ENCODE data around the gene BRD9. TPM values are rescaled to one million over a fixed set of nuclear protein-coding genes. Genes with fewer than 3 reads are reported as not detected.
"Not testable (repeated sequence)": the region's sequence is repeated elsewhere in the genome, so short reads cannot be mapped to it uniquely, and the experiment has no call there.

The BRD9 gene
- total RNA-seq, 2 experiments from 2014 or later: 54.1 to 57.9 TPM

- POLR2A ChIA-PET, CTCF ChIA-PET: not testable (repeated sequence)
These were observed 56.5 kb downstream of the BRD9 start for GRCh38 chr5:835933-836612.

GRCh38 chr5:834013-834412, 58.6 kb downstream of the BRD9 start:
- POLR2A ChIA-PET, CTCF ChIA-PET: not testable (repeated sequence)

GRCh38 chr5:828194-828593, 64.4 kb downstream of the BRD9 start:
- POLR2A ChIA-PET, CTCF ChIA-PET: not testable (repeated sequence)

DNA sequence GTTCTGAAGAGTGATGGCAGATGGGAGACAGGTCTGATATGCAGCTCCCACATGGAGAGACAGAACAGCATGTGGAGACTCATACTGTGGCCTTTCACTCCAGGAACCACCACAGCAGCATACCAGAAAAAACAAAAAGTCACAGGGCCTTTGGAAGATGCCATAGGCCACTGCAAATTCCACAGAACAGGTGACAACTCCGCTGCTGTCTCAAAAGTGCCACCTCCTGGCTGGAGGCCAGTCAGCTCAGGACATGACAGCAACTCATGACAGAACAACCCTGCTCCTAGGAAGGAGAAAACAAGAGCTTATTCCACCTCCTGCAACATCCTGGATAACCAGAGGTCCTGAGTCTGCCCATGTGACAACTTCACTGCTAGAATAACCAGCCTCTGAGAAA, 67.1 kb downstream of the BRD9 start:
- POLR2A ChIA-PET, CTCF ChIA-PET: not testable (repeated sequence)

- ChIA-PET POLR2A (no interaction called here), CTCF (no interaction called here)
These were observed 71.1 kb downstream of the BRD9 start for GRCh38 chr5:821504-821903.

- POLR2A ChIA-PET: no interaction called here
These were observed 72.4 kb downstream of the BRD9 start for GRCh38 chr5:820245-820644.

GRCh38 chr5:819078-819477, 73.5 kb downstream of the BRD9 start:
- ChIA-PET POLR2A (no interaction called here), CTCF (no interaction called here)

More at GRCh38 chr5:820245-820644, 72.4 kb downstream of the BRD9 start:
- CTCF ChIA-PET: no interaction called here

DNA sequence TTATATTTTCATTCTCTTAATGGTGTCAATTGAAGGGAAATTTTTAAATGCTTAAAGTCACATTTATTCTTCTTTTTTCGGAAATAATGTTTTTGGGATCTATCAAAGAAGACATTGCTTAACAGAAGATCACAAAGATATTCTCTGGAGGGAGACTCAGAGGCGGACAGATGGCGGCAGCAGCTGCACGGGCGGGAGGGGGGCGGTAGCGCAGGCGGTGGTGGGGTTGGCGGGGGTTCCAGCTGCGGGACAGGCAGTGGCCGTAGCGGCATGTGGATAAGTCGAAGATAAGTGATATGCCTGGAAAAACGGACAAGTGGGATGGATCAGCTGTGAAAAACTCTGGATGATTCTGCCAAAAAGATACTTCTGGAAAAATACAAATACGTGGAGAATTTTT, 76.4 kb downstream of the BRD9 start:
- POLR2A ChIA-PET: no interaction called here
- CTCF ChIA-PET: no interaction called here

DNA sequence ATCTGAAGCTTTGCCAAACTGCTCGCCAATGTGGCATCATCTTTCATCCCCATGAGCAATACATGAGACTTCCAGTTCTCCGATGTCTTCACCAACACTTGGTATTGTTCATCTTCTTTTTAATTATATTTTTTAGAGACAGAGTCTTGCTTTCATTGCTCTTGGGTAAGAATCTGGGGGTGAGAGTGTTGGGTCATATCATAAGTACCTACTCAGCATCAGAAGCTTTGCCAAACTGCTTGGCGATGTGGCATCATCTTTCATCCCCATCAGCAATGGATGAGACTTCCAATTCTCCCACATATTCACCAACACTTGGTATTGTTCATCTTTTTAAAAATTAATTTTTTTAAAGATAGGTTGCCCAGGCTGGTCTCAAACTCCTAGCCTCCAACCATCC, 77.2 kb downstream of the BRD9 start:
- ChIA-PET CTCF (no interaction called here), POLR2A (no interaction called here)

Other genes with a start within 250 kb of the BRD9 start
- gene TPPP, start 199.4 kb downstream of the BRD9 start, total RNA-seq: under 1 TPM; 0.21 to 0.29 TPM
- gene ZDHHC11B, start 108.1 kb downstream of the BRD9 start, total RNA-seq: under 1 TPM; 0.15 to 0.17 TPM
- 1 to 10 TPM; 4.7 to 5.9 TPM for gene ZDHHC11, start 41.8 kb downstream of the BRD9 start, total RNA-seq
- gene TRIP13, start 83 bp upstream of the BRD9 start, total RNA-seq: 10 to 100 TPM; 43.4 to 45.8 TPM
- gene NKD2, start 116.0 kb upstream of the BRD9 start, total RNA-seq: under 1 TPM; 0.40 to 0.59 TPM
- 1 to 10 TPM; 5.3 to 6.8 TPM for gene SLC12A7, start 219.3 kb upstream of the BRD9 start, total RNA-seq

All from activated CD8-positive, alpha-beta memory T cell treated with anti-CD3 and anti-CD28 coated beads for 36 hours (primary cell).